H1 (cell line): ENCODE data around the gene GALC. TPM values are rescaled to one million over a fixed set of nuclear protein-coding genes. Genes with fewer than 3 reads are reported as not detected.

ENCODE experiments used
- CTCF ChIA-PET: fragments of 300-600 bp; sonication (Branson Sonifier 250); formaldehyde crosslinking; loops from one replicate; lab custom pipeline; 2021; ENCODE audit not compliant: partially characterized antibody; lab: Charles Lee
- POLR2A ChIA-PET: fragments of 300-600 bp; sonication (Branson Sonifier 250); formaldehyde crosslinking; loops from one replicate; lab custom pipeline; 2021; ENCODE audit warnings: inconsistent platforms; ENCODE audit not compliant: partially characterized antibody; lab: Charles Lee
- DNase-seq, 2 experiments: peaks; one replicate each; pipeline versions ENCODE4 v3.0.0 to v3.0.0-alpha.2; 2010 to 2022; ENCODE audit warnings: low spot score in 2 of 2, low read depth in 1 of 2, mixed read lengths in 1 of 2
- FAIRE-seq: peaks from 2 replicates; lab custom pipeline; 2011; peaks lifted over from hg19 to GRCh38; lab: Jason Lieb, UNC
- H2AFZ ChIP-seq: 2 replicates; pipeline ENCODE4 v1.8.1; 2012; ENCODE audit warnings: low read length, inconsistent platforms
- H2AK5ac ChIP-seq: 2 replicates; pipeline ENCODE4 v1.6.1; 2013; ENCODE audit warnings: low read depth, low read length
- H2BK120ac ChIP-seq: replicated peaks from 2 replicates; pipeline ENCODE3; 2013; ENCODE audit warnings: low read depth, low read length, inconsistent platforms
- H2BK12ac ChIP-seq: 2 replicates; pipeline ENCODE4 v1.6.1; 2013; ENCODE audit warnings: low read depth, low read length
- H2BK15ac ChIP-seq: 2 replicates; pipeline ENCODE4 v1.6.1; 2013; ENCODE audit warnings: low read length
- H2BK20ac ChIP-seq: 2 replicates; pipeline ENCODE4 v1.6.1; 2013; ENCODE audit warnings: low read length
- H2BK5ac ChIP-seq: 2 replicates; pipeline ENCODE4 v1.6.1; 2013; ENCODE audit warnings: low read depth, low read length
- H3K14ac ChIP-seq: 2 replicates; pipeline ENCODE4 v1.6.1; 2013; ENCODE audit warnings: inconsistent platforms; ENCODE audit not compliant: insufficient read length
- H3K18ac ChIP-seq: 2 replicates; pipeline ENCODE4 v1.6.1; 2013; ENCODE audit warnings: low read length; ENCODE audit errors: extremely low read depth
- H3K23ac ChIP-seq: 2 replicates; pipeline ENCODE4 v1.6.1; 2013; ENCODE audit warnings: inconsistent platforms; ENCODE audit not compliant: insufficient read length
- H3K23me2 ChIP-seq: 2 replicates; pipeline ENCODE4 v1.6.1; 2013; ENCODE audit warnings: low read depth, low read length
- H3K27ac ChIP-seq: 2 replicates; pipeline ENCODE4 v1.6.1; 2011; ENCODE audit warnings: low read depth, low read length, inconsistent platforms
- H3K27me3 ChIP-seq, 4 experiments: replicated peaks in 1 of 4; 1 replicate in 1 of 4; 2 replicates in 3 of 4; pipeline versions ENCODE4 v1.6.1 to v1.8.1; 2011 to 2013; ENCODE audit warnings: low read length in 3 of 4, mild to moderate bottlenecking in 3 of 4, inconsistent platforms in 2 of 4, mixed read lengths in 2 of 4, moderate library complexity in 1 of 4; ENCODE audit not compliant: control insufficient read depth in 3 of 4, insufficient read depth in 3 of 4; ENCODE audit errors: extremely low read depth in 1 of 4
- H3K36me3 ChIP-seq, 4 experiments: 2 replicates each; pipeline versions ENCODE4 v1.6.1 to v1.8.1; 2011 to 2013; ENCODE audit warnings: mild to moderate bottlenecking in 4 of 4, low read length in 3 of 4, moderate library complexity in 2 of 4, control low read depth in 1 of 4, inconsistent platforms in 1 of 4; ENCODE audit not compliant: insufficient read depth in 4 of 4, control insufficient read depth in 2 of 4
- H3K4ac ChIP-seq: replicated peaks from 2 replicates; pipeline ENCODE3; 2013; ENCODE audit warnings: low read length, low read depth, mixed read lengths, inconsistent platforms; ENCODE audit not compliant: insufficient read length
- H3K4me1 ChIP-seq, 4 experiments: replicated peaks in 1 of 4; 1 replicate in 1 of 4; 2 replicates in 3 of 4; pipeline versions ENCODE4 v1.6.1 to v1.8.1; 2011 to 2013; ENCODE audit warnings: low read length in 3 of 4, inconsistent platforms in 2 of 4, mixed read lengths in 1 of 4; ENCODE audit not compliant: insufficient read depth in 4 of 4, control insufficient read depth in 3 of 4
- H3K4me2 ChIP-seq, 2 experiments: 2 replicates each; pipeline versions ENCODE4 v1.6.1 to v1.8.1; 2011 to 2013; ENCODE audit warnings: low read depth in 2 of 2, low read length in 2 of 2, control low read depth in 1 of 2, inconsistent platforms in 1 of 2, mild to moderate bottlenecking in 1 of 2; ENCODE audit not compliant: insufficient read depth in 1 of 2
- H3K4me3 ChIP-seq, 4 experiments: fragments of 200-600, 300-600 bp in 1 of 4; sonication (generic), shearing (Covaris generic), sonication (Bioruptor Twin) in 1 of 4; 2 replicates each; pipeline versions ENCODE4 v1.5.1 to v1.8.1; 2011 to 2016; ENCODE audit warnings: low read length in 4 of 4, low read depth in 3 of 4, control low read depth in 2 of 4, inconsistent platforms in 2 of 4, mild to moderate bottlenecking in 2 of 4, mixed read lengths in 1 of 4, moderate library complexity in 1 of 4; ENCODE audit not compliant: insufficient read depth in 2 of 4; ENCODE audit errors: extremely low read depth in 1 of 4
- H3K56ac ChIP-seq: replicated peaks from 2 replicates; pipeline ENCODE3; 2013; ENCODE audit warnings: low read depth, mild to moderate bottlenecking, mixed read lengths, low read length, inconsistent platforms; ENCODE audit not compliant: insufficient read length
- H3K79me1 ChIP-seq: 2 replicates; pipeline ENCODE4 v1.6.1; 2013; ENCODE audit warnings: low read depth, low read length, control low read depth
- H3K79me2 ChIP-seq, 2 experiments: 2 replicates each; pipeline versions ENCODE4 v1.6.1 to v1.8.1; 2012 to 2013; ENCODE audit warnings: low read length in 2 of 2, mild to moderate bottlenecking in 2 of 2, inconsistent platforms in 1 of 2; ENCODE audit not compliant: insufficient read depth in 2 of 2, control insufficient read depth in 1 of 2
- H3K9ac ChIP-seq, 4 experiments: replicated peaks in 1 of 4; 1 replicate in 1 of 4; 2 replicates in 3 of 4; pipeline versions ENCODE4 v1.6.1 to v1.8.1; 2011 to 2013; ENCODE audit warnings: low read depth in 3 of 4, low read length in 3 of 4, control low read depth in 2 of 4, mild to moderate bottlenecking in 2 of 4, moderate library complexity in 2 of 4, inconsistent platforms in 1 of 4; ENCODE audit errors: extremely low read depth in 1 of 4
- H3K9me3 ChIP-seq, 2 experiments: 2 replicates each; pipeline versions ENCODE4 v1.6.1 to v1.8.1; 2012 to 2013; ENCODE audit warnings: mild to moderate bottlenecking in 2 of 2, moderate library complexity in 2 of 2, control low read depth in 1 of 2, inconsistent platforms in 1 of 2, low read depth in 1 of 2, low read length in 1 of 2, mixed read lengths in 1 of 2; ENCODE audit not compliant: insufficient read depth in 2 of 2
- H4K20me1 ChIP-seq, 2 experiments: replicated peaks in 1 of 2; 2 replicates each; pipeline versions ENCODE3 to v1.8.1; 2011 to 2013; ENCODE audit warnings: inconsistent platforms in 2 of 2, low read length in 2 of 2, mild to moderate bottlenecking in 1 of 2; ENCODE audit not compliant: insufficient read depth in 2 of 2, control insufficient read depth in 1 of 2
- H4K5ac ChIP-seq: 2 replicates; pipeline ENCODE4 v1.6.1; 2013; ENCODE audit warnings: low read length, low read depth, mixed read lengths, inconsistent platforms; ENCODE audit not compliant: insufficient read length
- H4K8ac ChIP-seq: 2 replicates; pipeline ENCODE4 v1.8.0; 2013; ENCODE audit warnings: mild to moderate bottlenecking, moderate library complexity, low read length, inconsistent platforms; ENCODE audit not compliant: insufficient read depth; ENCODE audit errors: extremely low read depth
- H4K91ac ChIP-seq: replicated peaks from 2 replicates; pipeline ENCODE3; 2013; ENCODE audit warnings: low read length, mixed read lengths, inconsistent platforms; ENCODE audit not compliant: insufficient read length
- ASH2L ChIP-seq: fragments of 200-600, 300-600 bp; sonication (generic); IDR thresholded peaks from one replicate; pipeline ENCODE4 v1.7.1; 2017; ENCODE audit warnings: low read length
- BRCA1 ChIP-seq: IDR thresholded peaks from 2 replicates; pipeline ENCODE4 v1.6.1; 2012; ENCODE audit warnings: low read depth, low read length, improper control_type of control experiment
- EP300 ChIP-seq, 2 experiments: IDR thresholded peaks; 1 replicate in 1 of 2; 2 replicates in 1 of 2; pipeline ENCODE4 v1.6.1; 2011 to 2012; ENCODE audit warnings: low read depth in 2 of 2, low read length in 2 of 2, mild to moderate bottlenecking in 2 of 2, borderline replicate concordance in 1 of 2, inconsistent platforms in 1 of 2, moderate library complexity in 1 of 2
- FOSL1 ChIP-seq: IDR thresholded peaks from 2 replicates; pipeline ENCODE4 v1.6.1; 2011; ENCODE audit warnings: mild to moderate bottlenecking, low read depth, low read length, moderate library complexity; ENCODE audit not compliant: insufficient read depth
- HDAC2 ChIP-seq, 2 experiments: fragments of 300-600 bp in 1 of 2; sonication (generic) in 1 of 2; IDR thresholded peaks; 2 replicates each; pipeline ENCODE4 v1.6.1; 2011 to 2012; ENCODE audit warnings: low read depth in 2 of 2, low read length in 2 of 2, mild to moderate bottlenecking in 2 of 2, moderate library complexity in 2 of 2, borderline replicate concordance in 1 of 2, inconsistent platforms in 1 of 2
- JUND ChIP-seq: IDR thresholded peaks from 2 replicates; pipeline ENCODE4 v1.6.1; 2011; ENCODE audit warnings: mild to moderate bottlenecking, improper control_type of control experiment, low read length
- PHF8 ChIP-seq: fragments of 200-600 bp; sonication (generic); conservative IDR thresholded peaks from 2 replicates; pipeline ENCODE4 v1.7.1; 2012; ENCODE audit warnings: low read depth, mild to moderate bottlenecking, inconsistent platforms, low read length, moderate library complexity
- TCF12 ChIP-seq: IDR thresholded peaks from 2 replicates; pipeline ENCODE4 v1.6.1; 2011; ENCODE audit warnings: low read depth, mild to moderate bottlenecking, low read length
- TEAD4 ChIP-seq: IDR thresholded peaks from 2 replicates; pipeline ENCODE4 v1.6.1; 2012; ENCODE audit warnings: low read depth, low read length, inconsistent platforms, mixed read lengths
- WGBS, 2 experiments: shearing (Covaris generic) in 1 of 2; methylation state at CpG; one replicate each; pipeline versions ENCODE4 v1.1.6 to v1.1.7; 2013 to 2015; ENCODE audit warnings: low lambda C conversion rate in 2 of 2, mixed read lengths in 2 of 2, inconsistent platforms in 1 of 2, low coverage in 1 of 2, missing lambda C conversion rate in 1 of 2; ENCODE audit not compliant: insufficient replicate concordance in 2 of 2, insufficient coverage in 1 of 2, insufficient read length in 1 of 2; ENCODE audit errors: extremely low coverage in 1 of 2, missing lambda C conversion rate in 1 of 2; 5-methylcytosine and 5-hydroxymethylcytosine counted together
- polyA plus RNA-seq, 7 experiments: library from polyadenylated mRNA; depleted of rRNA in 3 of 7; stranded (reverse) in 5 of 7; unstranded in 2 of 7; fragments of >200 nt in 5 of 7; fragments of 200-250 nt in 2 of 7; gene quantifications; 1 replicate in 5 of 7; 2 replicates in 1 of 7; 4 replicates in 1 of 7; pipeline versions ENCODE4 v1.2.1 to v1.2.3, GENCODE V29; 2011 to 2013; ENCODE audit warnings: missing spikeins in 2 of 7, mixed read lengths in 2 of 7
- total RNA-seq: library from RNA; stranded (reverse); fragmentation: NEBNext Ultra II Directional; extraction: Animal tissue kit (Norgen Biotek cat#: 25700); gene quantifications from 2 replicates; pipeline ENCODE4 v1.2.1, GENCODE V29; 2021

Gene GALC
- total and polyA plus RNA-seq, 2 of the 8 experiments (the other 6 are each of a cell fraction or from before 2014, with no cell fraction given), result 6.1 to 12.3 TPM

- Histone ChIP-seq H2BK5ac (no peak overlapping the region), H3K9me3 (no peaks in the 10 kb centered on the region), H3K4me1 (no peaks in the 10 kb centered on the region), H3K4me3 (no peak overlapping the region), H3K14ac (no peak overlapping the region), H2BK15ac (no peak overlapping the region), H2BK12ac (no peak overlapping the region), H3K79me2 (no peaks in the 10 kb centered on the region), H4K8ac (no peak overlapping the region)
- no peak for FAIRE-seq
- no peak for TF ChIP-seq BRCA1
- no peak for TF ChIP-seq PHF8
- TF ChIP-seq FOSL1, result no peak
- no peak for TF ChIP-seq HDAC2 (IDR thresholded peaks at IDR 0.05; ENCODE audit: borderline replicate concordance in 1 of 2, low read depth in 2 of 2, low read length in 2 of 2)
- no peak for TF ChIP-seq TCF12
- no peak for TF ChIP-seq ASH2L
- no peak for TF ChIP-seq EP300 (IDR thresholded peaks at IDR 0.05; ENCODE audit: borderline replicate concordance in 1 of 2, low read depth in 2 of 2, low read length in 2 of 2)
- TF ChIP-seq TEAD4, result no peak
- TF ChIP-seq JUND, result no peak
- TF ChIP-seq, all 59 proteins: peak for 0
- Histone ChIP-seq H4K5ac (no peak overlapping the region), H4K20me1 (no peaks in the 10 kb centered on the region), H3K36me3 (no peaks in the 10 kb centered on the region), H3K23ac (no peak overlapping the region), H3K27ac (no peak overlapping the region), H3K56ac (no peak overlapping the region), H3K9ac (no peak overlapping the region), H2AFZ (no peak overlapping the region), H3K27me3 (no peaks in the 10 kb centered on the region), H3K4me2 (no peak overlapping the region), H3K4ac (no peak overlapping the region), H4K91ac (no peak overlapping the region), H2AK5ac (no peak overlapping the region), H3K79me1 (no peaks in the 10 kb centered on the region), H2BK120ac (no peak overlapping the region), H3K18ac (no peak overlapping the region), H2BK20ac (no peak overlapping the region), H3K23me2 (no peaks in the 10 kb centered on the region)
- ChIA-PET CTCF (interaction anchor here (0.8 to 8.7 kb wide), 8 partner anchors 16 to 268 kb away, joined by 3 to 79 read pairs (median 9); no protein-coding TSS in a partner anchor), POLR2A (no interaction called here)
- no peak for DNase-seq
- WGBS, 2 experiments, result 90% methylated on average over 5 of the region's 5 CpGs; no CpG with 5 or more reads in 1 of the 2 experiments
Measured at GRCh38 chr14:88012495-88012894, 19.5 kb upstream of the GALC start.
